IMR-90 (cell line): Measurements from ENCODE around the gene VDR.

ENCODE experiments used
- MAZ ChIP-seq: IDR thresholded peaks from 2 replicates; pipeline ENCODE4 v1.6.1; 2012; ENCODE audit warnings: low read depth, mild to moderate bottlenecking, low read length, improper control_type of control experiment, moderate library complexity, borderline replicate concordance
- NFE2L2 ChIP-seq: fragments of 150-350 bp; IDR thresholded peaks from 2 replicates; pipeline ENCODE4 v1.6.1; 2016; ENCODE audit warnings: low read depth, mild to moderate bottlenecking, low read length
- POLR2A ChIP-seq: IDR thresholded peaks from 2 replicates; pipeline ENCODE4 v1.6.1; 2012; ENCODE audit warnings: mild to moderate bottlenecking, low read depth, low read length
- RFX5 ChIP-seq: IDR thresholded peaks from 2 replicates; pipeline ENCODE4 v1.8.0; 2012; ENCODE audit warnings: low read depth, mild to moderate bottlenecking, low read length, moderate library complexity
- TF ChIP-seq, protein P1 (sequence below): conservative IDR thresholded peaks from 2 replicates; pipeline ENCODE4 v1.5.1; 2012; ENCODE audit warnings: mild to moderate bottlenecking, low read depth, low read length, improper control_type of control experiment
- TF ChIP-seq, protein P2 (sequence below): fragments of 150-350 bp; IDR thresholded peaks from 2 replicates; pipeline ENCODE4 v1.6.1; 2017; ENCODE audit warnings: mild to moderate bottlenecking, antibody characterized with exemption, low read length, low read depth

DNA sequence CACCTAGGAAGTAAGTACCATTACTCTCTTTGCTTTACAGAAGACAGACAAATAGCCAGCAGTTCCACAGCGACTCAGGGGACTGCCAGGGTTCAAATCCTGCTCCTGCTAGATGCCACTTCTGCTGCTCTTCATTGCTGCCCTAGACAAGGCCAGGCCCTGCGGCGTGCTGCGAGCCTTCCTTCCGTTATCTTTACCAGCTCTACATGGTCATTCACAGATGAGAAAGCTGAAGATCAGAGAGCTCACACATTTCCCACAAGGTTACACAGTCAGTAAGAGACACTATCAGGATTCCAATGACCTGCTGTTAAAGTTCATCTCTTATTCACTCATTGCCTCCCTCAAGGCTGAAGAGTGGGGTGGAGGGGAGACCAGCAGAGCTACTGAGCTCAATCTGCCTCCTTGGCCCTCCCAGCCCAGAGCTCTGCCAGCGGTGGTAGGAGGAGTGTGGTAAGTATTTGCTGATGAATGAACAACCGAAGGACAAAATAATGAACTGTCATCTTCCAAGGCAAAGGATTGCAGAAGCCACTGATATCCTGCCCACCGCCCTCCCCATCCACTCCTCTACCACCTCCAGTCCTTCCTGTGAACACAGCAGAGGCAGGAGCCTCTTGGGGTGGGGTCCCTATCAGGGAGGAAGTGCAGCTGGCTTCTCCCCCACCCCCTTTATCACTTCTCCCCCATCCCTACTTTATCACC, 70.4 kb downstream of the VDR start:
- TF ChIP-seq NFE2L2 (no peak), POLR2A (no peak), MAZ (no peak), RFX5 (no peak)
- TF ChIP-seq, protein P1, sequence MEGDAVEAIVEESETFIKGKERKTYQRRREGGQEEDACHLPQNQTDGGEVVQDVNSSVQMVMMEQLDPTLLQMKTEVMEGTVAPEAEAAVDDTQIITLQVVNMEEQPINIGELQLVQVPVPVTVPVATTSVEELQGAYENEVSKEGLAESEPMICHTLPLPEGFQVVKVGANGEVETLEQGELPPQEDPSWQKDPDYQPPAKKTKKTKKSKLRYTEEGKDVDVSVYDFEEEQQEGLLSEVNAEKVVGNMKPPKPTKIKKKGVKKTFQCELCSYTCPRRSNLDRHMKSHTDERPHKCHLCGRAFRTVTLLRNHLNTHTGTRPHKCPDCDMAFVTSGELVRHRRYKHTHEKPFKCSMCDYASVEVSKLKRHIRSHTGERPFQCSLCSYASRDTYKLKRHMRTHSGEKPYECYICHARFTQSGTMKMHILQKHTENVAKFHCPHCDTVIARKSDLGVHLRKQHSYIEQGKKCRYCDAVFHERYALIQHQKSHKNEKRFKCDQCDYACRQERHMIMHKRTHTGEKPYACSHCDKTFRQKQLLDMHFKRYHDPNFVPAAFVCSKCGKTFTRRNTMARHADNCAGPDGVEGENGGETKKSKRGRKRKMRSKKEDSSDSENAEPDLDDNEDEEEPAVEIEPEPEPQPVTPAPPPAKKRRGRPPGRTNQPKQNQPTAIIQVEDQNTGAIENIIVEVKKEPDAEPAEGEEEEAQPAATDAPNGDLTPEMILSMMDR: no peak
- TF ChIP-seq, protein P2, sequence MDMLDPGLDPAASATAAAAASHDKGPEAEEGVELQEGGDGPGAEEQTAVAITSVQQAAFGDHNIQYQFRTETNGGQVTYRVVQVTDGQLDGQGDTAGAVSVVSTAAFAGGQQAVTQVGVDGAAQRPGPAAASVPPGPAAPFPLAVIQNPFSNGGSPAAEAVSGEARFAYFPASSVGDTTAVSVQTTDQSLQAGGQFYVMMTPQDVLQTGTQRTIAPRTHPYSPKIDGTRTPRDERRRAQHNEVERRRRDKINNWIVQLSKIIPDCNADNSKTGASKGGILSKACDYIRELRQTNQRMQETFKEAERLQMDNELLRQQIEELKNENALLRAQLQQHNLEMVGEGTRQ: no peak
